Esophagus squamous epithelium (tissue), 5 donors: Measurements from ENCODE around the gene MUTYH. TPM values are rescaled to one million over a fixed set of nuclear protein-coding genes. Genes with fewer than 3 reads are reported as not detected.

Experiments used
- DNase-seq: peaks from one replicate; lab custom pipeline; 2025; lab: John Stamatoyannopoulos, UW
- H3K27ac ChIP-seq, 4 donors: fragments of 200-600 bp; sonication (generic); one replicate each; pipeline ENCODE4 v1.5.1; 2016 to 2019; ENCODE audit warnings: mild to moderate bottlenecking in 1 of 4
- H3K27me3 ChIP-seq, 4 donors: fragments of 200-600 bp; sonication (generic); 1 replicate in 3 of 4; 2 replicates in 1 of 4; pipeline versions ENCODE4 v1.5.1 to v1.6.0; 2017 to 2021; ENCODE audit warnings: antibody characterized with exemption in 1 of 4
- H3K36me3 ChIP-seq, 3 donors: fragments of 200-600 bp; sonication (generic); one replicate each; pipeline ENCODE4 v1.5.1; 2016 to 2019
- H3K4me1 ChIP-seq, 3 donors: fragments of 200-600 bp; sonication (generic); one replicate each; pipeline ENCODE4 v1.5.1; 2017 to 2019
- H3K4me3 ChIP-seq, 4 donors: fragments of 200-600 bp; sonication (generic); 1 replicate in 3 of 4; 2 replicates in 1 of 4; pipeline ENCODE4 v1.5.1; 2016 to 2019; ENCODE audit warnings: mild to moderate bottlenecking in 2 of 4, moderate library complexity in 1 of 4
- H3K9me3 ChIP-seq, 3 donors: fragments of 200-600 bp; sonication (generic); one replicate each; pipeline ENCODE4 v1.5.1; 2016 to 2019
- CTCF ChIP-seq, 6 experiments: fragments of 450-650 bp in 4 of 6; fragments of 200-600 bp in 2 of 6; sonication (generic) in 2 of 6; IDR thresholded peaks; one replicate each; pipeline ENCODE4 v1.5.1; 2016 to 2019; ENCODE audit warnings: antibody characterized with exemption in 6 of 6, mild to moderate bottlenecking in 4 of 6, moderate library complexity in 4 of 6
- POLR2A ChIP-seq, 4 donors: fragments of 450-650 bp; IDR thresholded peaks; one replicate each; pipeline ENCODE4 v1.6.1; 2017; ENCODE audit warnings: antibody characterized with exemption in 4 of 4, mild to moderate bottlenecking in 4 of 4, moderate library complexity in 3 of 4
- WGBS, 2 donors: methylation state at CpG; one replicate each; pipeline ENCODE4 v1.1.5; 2018; 5-methylcytosine and 5-hydroxymethylcytosine counted together
- intact Hi-C: fragments of 100-400 bp; cut with DNase I; formaldehyde crosslinking; loops from one replicate; pipeline ENCODE4 v1.15.0; 2022
- total RNA-seq, 4 donors: library from RNA; depleted of rRNA; stranded (reverse); fragments of >200 nt; gene quantifications; one replicate each; pipeline ENCODE4 v1.1.0, GENCODE V29; 2016
- donor health status: DM: yes; HTN: yes; CAD: no.

Gene MUTYH
- total RNA-seq, 4 donors from 2014 or later, result 8.4 to 23.5 (median 19.1) TPM

- TF ChIP-seq CTCF (IDR thresholded peaks at IDR 0.05) (no peak), POLR2A (IDR thresholded peaks at IDR 0.05) (no peak)
- intact Hi-C loops, result no loop called here
- DNase-seq, result no peak
- no peaks in the 10 kb centered on the region for H3K36me3 ChIP-seq
- WGBS, 2 donors, result 66 to 79% methylated on average over 3 of the region's 3 CpGs
- no peaks in the 10 kb centered on the region for H3K9me3 ChIP-seq
- no peaks in the 10 kb centered on the region for H3K27me3 ChIP-seq
- no peak overlapping the region for H3K27ac ChIP-seq
- H3K4me1 ChIP-seq, result no peaks in the 10 kb centered on the region
- no peak overlapping the region for H3K4me3 ChIP-seq
Measured at GRCh38 chr1:45314266-45314665, 26.0 kb downstream of the MUTYH start.

- H3K9me3 ChIP-seq, result no peaks in the 10 kb centered on the region
- WGBS, 2 donors, result 65 to 78% methylated on average over 3 of the region's 3 CpGs
- TF ChIP-seq POLR2A (IDR thresholded peaks at IDR 0.05) (no peak), CTCF (IDR thresholded peaks at IDR 0.05) (no peak)
- H3K27me3 ChIP-seq, result no peaks in the 10 kb centered on the region
- no peak overlapping the region for H3K27ac ChIP-seq
- intact Hi-C loops, result no loop called here
- peaks cover 7 to 19% (median 8%) of the 10 kb centered on the region in 3 donors for H3K4me1 ChIP-seq
- no peaks in the 10 kb centered on the region for H3K36me3 ChIP-seq
- H3K4me3 ChIP-seq, result no peak overlapping the region
- DNase-seq, result no peak
Measured at GRCh38 chr1:45306905-45307304, 33.3 kb downstream of the MUTYH start.

GRCh38 chr1:45306319-45306718 lies 33.9 kb downstream of the MUTYH start:
- H3K27me3 ChIP-seq, result no peaks in the 10 kb centered on the region
- H3K9me3 ChIP-seq, result no peaks in the 10 kb centered on the region
- intact Hi-C loops, result no loop called here
- WGBS, 2 donors, result 41 to 51% methylated on average over 8 of the region's 8 CpGs
- H3K4me1 ChIP-seq, result peaks cover 7 to 19% (median 8%) of the 10 kb centered on the region in 3 donors
- DNase-seq, result no peak
- no peak overlapping the region for H3K27ac ChIP-seq
- TF ChIP-seq POLR2A (IDR thresholded peaks at IDR 0.05) (no peak), CTCF (IDR thresholded peaks at IDR 0.05) (no peak)
- no peak overlapping the region for H3K4me3 ChIP-seq
- H3K36me3 ChIP-seq, result no peaks in the 10 kb centered on the region

- intact Hi-C loops, result no loop called here
- H3K9me3 ChIP-seq, result no peaks in the 10 kb centered on the region
- peak overlapping the region in 1 of 4 donors; percentile 92 for H3K27ac ChIP-seq
- no peak for DNase-seq
- no peak for TF ChIP-seq CTCF (IDR thresholded peaks at IDR 0.05)
- TF ChIP-seq POLR2A (IDR thresholded peaks at IDR 0.05), result no peak
- no peaks in the 10 kb centered on the region for H3K36me3 ChIP-seq
- no peak overlapping the region for H3K4me3 ChIP-seq
- 85 to 86% methylated on average over 10 of the region's 10 CpGs for WGBS, 2 donors
- peaks cover 7 to 19% (median 8%) of the 10 kb centered on the region in 3 donors for H3K4me1 ChIP-seq
- no peaks in the 10 kb centered on the region for H3K27me3 ChIP-seq
Measured at GRCh38 chr1:45305231-45305630, 35.0 kb downstream of the MUTYH start.

- Histone ChIP-seq H3K27me3 (no peaks in the 10 kb centered on the region), H3K9me3 (no peaks in the 10 kb centered on the region), H3K27ac (peak overlapping the region; percentile 91 to 94 (median 92)), H3K36me3 (no peaks in the 10 kb centered on the region), H3K4me1 (peaks cover 7 to 19% (median 8%) of the 10 kb centered on the region in 3 donors), H3K4me3 (peak overlapping the region; percentile 67 to 72 (median 69))
- TF ChIP-seq POLR2A (IDR thresholded peaks at IDR 0.05), result no peak
- no peak for TF ChIP-seq CTCF (IDR thresholded peaks at IDR 0.05)
- WGBS, 2 donors, result 5 to 17% methylated on average over 7 to 8 of the region's 15 CpGs
- intact Hi-C loops, result loop anchor here (5.0 kb wide), 1 partner anchor 292 kb away; the partner anchor contains the start of genes HECTD3 and UROD
- DNase-seq, result no peak
Measured at GRCh38 chr1:45304311-45305081, 35.7 kb downstream of the MUTYH start.
